KOPT-K1 (cell line): ENCODE measurements around the gene CEP120.
"Not testable (repeated sequence)": the region's sequence is repeated elsewhere in the genome, so short reads cannot be mapped to it uniquely, and the experiment has no call there.

Source experiments
- H3K27ac ChIP-seq: fragments of 200-600 bp; sonication (generic); 2 replicates; pipeline ENCODE4 v1.5.1; 2016; ENCODE audit warnings: antibody characterized with exemption, mild to moderate bottlenecking, low read depth, low read length; ENCODE audit not compliant: poor library complexity, severe bottlenecking
- H3K36me3 ChIP-seq: fragments of 200-600 bp; sonication (generic); 2 replicates; pipeline ENCODE4 v1.5.1; 2017; ENCODE audit warnings: antibody characterized with exemption, mild to moderate bottlenecking, low read length, moderate library complexity; ENCODE audit not compliant: insufficient read depth
- H3K9me3 ChIP-seq: fragments of 200-600 bp; sonication (generic); 2 replicates; pipeline ENCODE4 v1.5.1; 2017; ENCODE audit warnings: antibody characterized with exemption, low read length, mild to moderate bottlenecking; ENCODE audit not compliant: insufficient read depth, poor library complexity, severe bottlenecking

Gene CEP120

GRCh38 chr5:123427281-123427680, 4.1 kb upstream of the CEP120 start:
- H3K36me3 ChIP-seq = no peaks in the 10 kb centered on the region
- H3K27ac ChIP-seq = no peak overlapping the region
- no peaks in the 10 kb centered on the region for H3K9me3 ChIP-seq

DNA sequence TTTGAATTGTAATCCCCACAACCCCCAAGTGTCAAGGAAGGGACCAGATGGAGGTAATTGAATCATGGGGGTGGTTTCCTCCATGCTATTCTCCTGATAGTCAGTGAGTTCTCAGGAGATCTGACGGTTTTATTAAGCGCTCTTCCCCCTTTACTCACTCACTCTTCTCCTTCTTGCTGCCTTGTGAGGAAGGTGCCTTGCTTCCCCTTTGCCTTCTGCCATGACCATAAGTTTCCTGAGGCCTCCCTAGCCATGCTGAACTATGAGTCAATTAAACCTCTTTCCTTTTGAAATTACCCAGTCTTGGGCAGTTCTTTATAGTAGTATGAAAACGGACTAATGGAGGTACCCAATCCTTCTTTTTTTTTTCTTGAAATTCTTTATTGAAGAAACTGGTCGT, 2.2 kb upstream of the CEP120 start:
- Histone ChIP-seq H3K36me3 (no peaks in the 10 kb centered on the region), H3K27ac (no peak overlapping the region), H3K9me3 (no peaks in the 10 kb centered on the region)

GRCh38 chr5:123422433-123423277, 548 bp downstream of the CEP120 start:
- Histone ChIP-seq H3K27ac (peak overlapping the region; percentile 80), H3K36me3 (peaks cover 11% of the 10 kb centered on the region), H3K9me3 (no peaks in the 10 kb centered on the region)

- no peaks in the 10 kb centered on the region for H3K9me3 ChIP-seq
- H3K27ac ChIP-seq = peak overlapping the region; percentile 80
- peaks cover 17% of the 10 kb centered on the region for H3K36me3 ChIP-seq
Measured at GRCh38 chr5:123421773-123422172, 1.4 kb downstream of the CEP120 start.

DNA sequence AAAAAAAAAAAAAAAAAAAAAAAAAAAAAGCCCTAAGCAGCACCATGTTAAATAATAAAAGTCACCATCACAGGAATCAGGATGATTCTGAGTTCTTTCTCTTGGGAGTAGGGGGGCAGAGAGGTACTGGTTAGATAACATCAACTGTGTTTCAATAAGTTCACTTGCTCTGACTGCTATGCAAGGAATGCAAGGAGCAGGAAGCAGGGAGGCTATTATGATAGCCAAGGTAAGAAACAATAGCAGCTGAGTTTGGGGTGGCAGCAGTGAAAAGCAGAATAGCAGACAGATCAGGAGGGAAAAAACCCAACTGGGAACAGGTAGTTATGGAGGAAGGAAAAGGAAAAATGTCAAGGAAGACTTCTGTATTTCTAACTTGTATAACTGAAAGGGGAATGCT, 8.2 kb downstream of the CEP120 start:
- Histone ChIP-seq H3K36me3 (peaks cover 76% of the 10 kb centered on the region), H3K9me3 (no peaks in the 10 kb centered on the region), H3K27ac (no peak overlapping the region)

DNA sequence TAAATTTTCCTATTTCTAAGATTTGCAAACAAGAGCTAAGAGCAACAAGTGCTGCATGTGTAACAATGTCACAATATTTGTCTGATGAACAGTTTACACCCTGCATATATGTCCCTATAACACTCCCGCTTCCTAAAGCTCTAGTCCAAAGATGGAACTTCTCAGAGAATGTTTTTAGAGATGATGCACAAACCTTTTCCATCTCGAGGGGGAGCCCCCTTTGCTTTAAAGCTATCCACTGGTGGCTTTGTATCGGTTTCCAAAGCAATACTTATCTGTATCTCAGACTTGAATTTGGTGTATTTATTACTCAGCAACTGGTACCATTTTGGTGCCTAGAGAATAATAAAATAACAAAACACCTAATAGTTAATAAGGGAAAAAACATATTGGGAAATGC, 11.0 kb downstream of the CEP120 start:
- H3K9me3 ChIP-seq = no peaks in the 10 kb centered on the region
- peaks cover 89% of the 10 kb centered on the region for H3K36me3 ChIP-seq
- no peak overlapping the region for H3K27ac ChIP-seq

DNA sequence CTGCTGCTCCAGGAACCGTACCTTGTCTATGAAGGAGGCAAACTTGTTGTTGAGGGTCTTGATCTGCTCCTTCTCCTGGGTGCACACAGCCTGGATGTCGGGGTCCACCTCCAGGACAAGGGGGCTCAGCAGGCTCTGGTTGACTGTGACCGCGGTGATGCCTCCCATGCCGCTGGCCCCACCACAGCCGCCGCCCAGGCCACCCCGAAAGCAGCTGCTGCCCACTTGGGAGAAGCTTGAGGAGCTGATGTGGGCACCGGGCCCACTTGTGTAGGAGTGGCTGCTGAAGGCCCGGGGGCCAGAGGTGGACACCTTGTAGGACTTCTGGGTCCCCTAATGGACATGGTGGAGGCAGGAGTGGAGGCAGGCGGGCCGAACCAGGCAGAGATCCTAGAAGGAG, 21.2 kb downstream of the CEP120 start:
- H3K9me3 ChIP-seq, H3K27ac ChIP-seq: not testable (repeated sequence)
- H3K36me3 ChIP-seq = peaks cover 82% of the 10 kb centered on the region

DNA sequence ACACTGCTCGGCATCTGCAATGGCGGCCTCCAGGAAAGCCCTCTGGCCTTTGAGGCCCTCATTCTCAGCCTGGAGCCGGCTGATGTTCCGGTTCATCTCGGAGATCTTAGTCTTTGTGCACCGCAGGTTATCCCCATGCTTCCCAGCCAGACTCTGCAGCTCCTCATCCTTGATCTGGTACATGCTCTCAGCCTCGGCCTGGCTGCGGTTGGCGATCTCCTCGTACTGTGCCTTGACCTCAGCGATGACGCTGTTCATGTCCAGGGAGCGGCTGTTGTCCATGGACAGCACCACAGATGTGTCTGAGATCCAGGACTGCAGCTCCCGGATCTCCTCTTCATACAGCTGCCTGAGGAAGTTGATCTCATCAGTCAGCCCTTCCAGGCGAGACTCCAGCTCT, 21.9 kb downstream of the CEP120 start:
- peaks cover 86% of the 10 kb centered on the region for H3K36me3 ChIP-seq
- H3K9me3 ChIP-seq = no peaks in the 10 kb centered on the region
- H3K27ac ChIP-seq = no peak overlapping the region

GRCh38 chr5:123400870-123401291, 22.3 kb downstream of the CEP120 start:
- not testable (repeated sequence) for H3K9me3 ChIP-seq, H3K27ac ChIP-seq
- peaks cover 86% of the 10 kb centered on the region for H3K36me3 ChIP-seq

DNA sequence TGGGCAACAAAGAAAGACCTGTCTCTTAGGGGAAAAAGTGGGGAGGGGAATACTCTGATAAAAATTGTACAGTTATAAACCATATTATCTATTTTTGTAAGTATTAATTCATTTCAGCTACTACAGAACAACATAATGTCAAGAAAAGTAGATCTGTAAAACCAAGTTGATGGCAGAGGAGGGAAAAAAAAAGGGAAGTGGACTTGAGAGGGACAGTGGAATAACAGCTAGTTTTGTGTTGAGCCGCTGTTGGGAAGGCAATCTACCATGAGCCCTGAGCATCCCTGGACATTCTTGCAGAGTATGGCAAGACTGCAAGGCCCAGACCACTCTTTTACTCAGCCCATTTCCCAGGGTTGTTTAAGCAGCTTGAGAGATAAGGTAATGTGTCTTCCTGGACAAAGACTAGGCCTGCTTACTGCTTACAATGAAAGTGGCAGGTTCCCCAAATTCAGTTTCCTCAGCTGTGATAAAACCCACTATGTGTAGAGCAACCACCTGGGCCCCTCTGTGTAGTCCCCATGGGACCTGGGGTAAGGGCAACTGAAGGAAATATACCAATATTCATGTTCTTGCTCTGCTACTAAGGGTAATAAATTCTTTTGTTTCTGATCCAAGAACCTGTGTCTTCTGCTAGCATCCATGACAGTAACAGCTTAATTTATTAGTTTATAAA, 25.0 kb downstream of the CEP120 start:
- H3K27ac ChIP-seq = no peak overlapping the region
- H3K9me3 ChIP-seq = no peaks in the 10 kb centered on the region
- H3K36me3 ChIP-seq = peaks cover 80% of the 10 kb centered on the region

DNA sequence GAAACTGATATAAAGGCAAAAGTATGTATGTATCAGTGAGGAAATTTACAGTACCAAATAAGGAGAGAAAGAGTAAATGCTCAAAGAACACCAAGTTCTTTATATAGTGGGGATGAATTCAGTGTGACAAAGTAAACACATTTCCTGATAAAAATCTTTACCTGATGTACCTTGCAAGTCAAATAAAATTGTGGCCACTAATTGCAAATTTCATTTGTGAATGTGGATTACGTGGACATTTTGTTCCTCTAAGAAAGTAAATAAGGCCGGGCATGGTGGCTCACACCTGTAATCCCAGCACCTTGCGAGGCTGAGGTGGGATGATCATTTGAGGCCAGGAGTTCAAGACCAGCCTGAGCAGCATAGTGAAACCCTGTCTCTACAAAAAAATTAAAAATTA, 25.7 kb downstream of the CEP120 start:
- H3K9me3 ChIP-seq = no peaks in the 10 kb centered on the region
- peaks cover 80% of the 10 kb centered on the region for H3K36me3 ChIP-seq
- H3K27ac ChIP-seq = no peak overlapping the region

DNA sequence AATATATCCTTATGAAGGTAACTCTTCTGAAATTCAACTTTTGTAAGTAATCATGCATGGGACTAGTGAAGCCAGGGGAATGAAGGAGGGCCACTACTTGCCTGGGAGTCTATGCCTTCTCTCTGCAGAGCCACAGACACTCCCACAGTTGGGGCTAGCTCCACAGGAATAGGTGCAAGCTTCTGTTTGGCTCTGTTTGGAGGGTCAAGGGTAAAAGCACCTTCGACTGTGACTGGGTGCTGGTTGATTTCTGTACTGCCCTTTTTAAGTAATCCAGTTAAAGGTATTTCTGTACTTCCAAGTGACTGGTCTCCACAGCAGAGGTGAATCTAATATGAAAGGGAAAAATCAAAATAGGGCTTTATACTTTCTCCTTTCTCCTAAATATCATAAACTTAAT, 32.2 kb downstream of the CEP120 start:
- no peaks in the 10 kb centered on the region for H3K9me3 ChIP-seq
- no peak overlapping the region for H3K27ac ChIP-seq
- peaks cover 82% of the 10 kb centered on the region for H3K36me3 ChIP-seq

DNA sequence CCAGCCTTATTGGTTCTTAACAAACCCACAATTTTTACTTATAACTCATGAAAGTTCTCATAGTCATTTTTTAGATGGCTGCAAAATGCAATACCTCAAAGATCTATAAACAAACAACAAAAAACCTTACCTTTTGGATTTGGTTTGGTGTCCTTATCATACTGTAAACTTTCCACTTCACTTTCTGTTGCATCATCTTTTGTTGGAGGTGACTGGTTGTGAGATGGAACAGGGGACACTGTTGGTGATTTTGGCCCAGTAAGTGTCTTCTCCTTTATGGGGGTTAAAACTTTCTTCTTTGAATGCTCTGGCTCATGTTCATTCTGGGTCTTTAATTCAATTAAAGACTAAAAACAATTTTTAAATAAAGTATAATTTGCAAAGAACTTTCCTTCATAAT, 33.4 kb downstream of the CEP120 start:
- Histone ChIP-seq H3K27ac (no peak overlapping the region), H3K9me3 (no peaks in the 10 kb centered on the region), H3K36me3 (peaks cover 86% of the 10 kb centered on the region)

DNA sequence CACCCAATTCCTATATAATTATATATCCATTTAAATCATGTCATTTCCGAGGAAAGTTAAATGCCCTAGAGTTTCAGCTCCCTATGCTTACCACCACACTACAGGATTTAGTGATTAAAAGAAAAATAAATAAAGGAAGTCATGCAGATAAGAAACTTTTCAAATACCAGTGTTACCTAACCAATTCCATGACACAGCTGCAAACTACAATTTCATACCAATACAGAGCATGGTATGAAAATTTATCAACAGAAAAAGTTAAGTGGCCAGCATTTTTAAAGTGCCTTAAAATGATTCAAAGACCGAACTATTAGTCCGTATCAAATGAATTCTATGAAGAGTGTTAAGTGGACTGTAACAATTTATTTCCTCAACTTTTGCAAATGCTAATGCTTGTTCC, 35.9 kb downstream of the CEP120 start:
- H3K36me3 ChIP-seq = peaks cover 86% of the 10 kb centered on the region
- no peaks in the 10 kb centered on the region for H3K9me3 ChIP-seq
- no peak overlapping the region for H3K27ac ChIP-seq

DNA sequence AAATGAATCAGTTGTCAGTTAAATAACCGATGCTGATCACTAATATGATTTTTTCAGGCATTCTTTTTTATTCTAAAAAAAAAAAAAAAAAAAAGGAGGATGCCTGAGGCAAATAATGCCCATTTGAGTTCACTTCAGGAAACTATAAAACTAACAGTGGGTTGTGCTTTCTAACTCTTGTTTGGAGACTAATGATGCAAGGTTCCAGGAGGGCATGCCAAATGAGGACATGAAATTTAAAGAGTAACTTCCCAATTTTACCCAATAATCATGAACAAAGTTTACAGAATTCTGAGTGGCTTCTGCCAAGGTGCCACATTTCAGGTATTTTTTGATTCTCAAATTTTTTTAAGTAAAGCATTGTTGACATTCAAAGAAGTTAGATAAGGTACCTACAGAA, 41.0 kb downstream of the CEP120 start:
- peaks cover 92% of the 10 kb centered on the region for H3K36me3 ChIP-seq
- H3K9me3 ChIP-seq = no peaks in the 10 kb centered on the region
- no peak overlapping the region for H3K27ac ChIP-seq
